PFSK-1 (cell line): ENCODE data around the gene ADCYAP1R1.

Experiments used
- FOXP2 ChIP-seq: optimal IDR thresholded peaks from 2 replicates; pipeline ENCODE3; 2011; ENCODE audit warnings: borderline replicate concordance, control low read depth, inconsistent platforms; ENCODE audit not compliant: insufficient read depth; ENCODE audit errors: extremely low read length, extremely low read depth
- POLR2AphosphoS5 ChIP-seq: IDR thresholded peaks from 2 replicates; pipeline ENCODE4 v1.6.1; 2012; ENCODE audit warnings: low read depth, mild to moderate bottlenecking, control low read depth, low read length, moderate library complexity
- REST ChIP-seq, 2 experiments: IDR thresholded peaks; 2 replicates each; pipeline versions ENCODE4 v1.6.1 to v1.8.0; 2011 to 2012; ENCODE audit warnings: low read depth in 2 of 2, low read length in 2 of 2, control low read depth in 1 of 2, inconsistent platforms in 1 of 2, mild to moderate bottlenecking in 1 of 2, moderate library complexity in 1 of 2; ENCODE audit not compliant: insufficient read depth in 1 of 2
- SIN3A ChIP-seq: IDR thresholded peaks from 2 replicates; pipeline ENCODE4 v1.6.1; 2012; ENCODE audit warnings: mild to moderate bottlenecking, low read length, moderate library complexity, borderline replicate concordance; ENCODE audit not compliant: insufficient read depth
- TAF1 ChIP-seq: IDR thresholded peaks from 2 replicates; pipeline ENCODE4 v1.6.1; 2012; ENCODE audit warnings: low read length, control low read depth, borderline replicate concordance; ENCODE audit not compliant: insufficient read depth

ADCYAP1R1 gene

GRCh38 chr7:31079126-31079823, 27.2 kb downstream of the ADCYAP1R1 start:
- TF ChIP-seq FOXP2 (no peak), SIN3A (no peak), POLR2AphosphoS5 (no peak), TAF1 (no peak), REST (IDR thresholded peaks at IDR 0.05; ENCODE audit: insufficient read depth in 1 of 2, low read depth in 2 of 2, low read length in 2 of 2) (no peak)

- TF ChIP-seq REST (IDR thresholded peaks at IDR 0.05; ENCODE audit: insufficient read depth in 1 of 2, low read depth in 2 of 2, low read length in 2 of 2): no peak
- TF ChIP-seq TAF1: no peak
- TF ChIP-seq SIN3A: no peak
- TF ChIP-seq FOXP2: no peak
- no peak for TF ChIP-seq POLR2AphosphoS5
Measured at GRCh38 chr7:31079824-31080511, 27.9 kb downstream of the ADCYAP1R1 start.

- TF ChIP-seq REST (IDR thresholded peaks at IDR 0.05; ENCODE audit: insufficient read depth in 1 of 2, low read depth in 2 of 2, low read length in 2 of 2): no peak
- TF ChIP-seq FOXP2: no peak
- no peak for TF ChIP-seq TAF1
- TF ChIP-seq SIN3A: no peak
- no peak for TF ChIP-seq POLR2AphosphoS5
Measured at GRCh38 chr7:31080763-31081162, 28.7 kb downstream of the ADCYAP1R1 start.

GRCh38 chr7:31082017-31082416, 29.9 kb downstream of the ADCYAP1R1 start:
- no peak for TF ChIP-seq POLR2AphosphoS5
- TF ChIP-seq REST (IDR thresholded peaks at IDR 0.05; ENCODE audit: insufficient read depth in 1 of 2, low read depth in 2 of 2, low read length in 2 of 2): no peak
